Dendritic cell treated with granulocyte-macrophage colony-stimulating factor and Interleukin-4, amounts not matched to agents 40 ng/mL and 50 ng/mL, for 4 days (primary cell): ENCODE measurements around the gene WDR13.
"Not testable (repeated sequence)": the region's sequence is repeated elsewhere in the genome, so short reads cannot be mapped to it uniquely, and the experiment has no call there.

Experiments used
- H3K27ac Mint-ChIP-seq: one replicate; pipeline ENCODE4 v1.8.0; 2022; ENCODE audit warnings: mild to moderate bottlenecking, mixed read lengths
- H3K27me3 Mint-ChIP-seq: one replicate; pipeline ENCODE4 v1.8.0; 2022; ENCODE audit warnings: mild to moderate bottlenecking, mixed read lengths
- H3K36me3 Mint-ChIP-seq: one replicate; pipeline ENCODE4 v1.8.0; 2022; ENCODE audit warnings: low read depth, mixed read lengths
- H3K4me1 Mint-ChIP-seq: one replicate; pipeline ENCODE4 v1.8.0; 2022; ENCODE audit warnings: low read depth, mixed read lengths
- H3K4me3 Mint-ChIP-seq: one replicate; pipeline ENCODE4 v1.8.0; 2022; ENCODE audit warnings: mild to moderate bottlenecking, moderate library complexity, mixed read lengths
- H3K9me3 Mint-ChIP-seq: one replicate; pipeline ENCODE4 v1.8.0; 2022; ENCODE audit warnings: mixed read lengths
- intact Hi-C: fragments of 100-400 bp; cut with micrococcal nuclease; formaldehyde crosslinking; loops from one replicate; pipeline ENCODE4 v1.15.0; 2022

The WDR13 gene

DNA sequence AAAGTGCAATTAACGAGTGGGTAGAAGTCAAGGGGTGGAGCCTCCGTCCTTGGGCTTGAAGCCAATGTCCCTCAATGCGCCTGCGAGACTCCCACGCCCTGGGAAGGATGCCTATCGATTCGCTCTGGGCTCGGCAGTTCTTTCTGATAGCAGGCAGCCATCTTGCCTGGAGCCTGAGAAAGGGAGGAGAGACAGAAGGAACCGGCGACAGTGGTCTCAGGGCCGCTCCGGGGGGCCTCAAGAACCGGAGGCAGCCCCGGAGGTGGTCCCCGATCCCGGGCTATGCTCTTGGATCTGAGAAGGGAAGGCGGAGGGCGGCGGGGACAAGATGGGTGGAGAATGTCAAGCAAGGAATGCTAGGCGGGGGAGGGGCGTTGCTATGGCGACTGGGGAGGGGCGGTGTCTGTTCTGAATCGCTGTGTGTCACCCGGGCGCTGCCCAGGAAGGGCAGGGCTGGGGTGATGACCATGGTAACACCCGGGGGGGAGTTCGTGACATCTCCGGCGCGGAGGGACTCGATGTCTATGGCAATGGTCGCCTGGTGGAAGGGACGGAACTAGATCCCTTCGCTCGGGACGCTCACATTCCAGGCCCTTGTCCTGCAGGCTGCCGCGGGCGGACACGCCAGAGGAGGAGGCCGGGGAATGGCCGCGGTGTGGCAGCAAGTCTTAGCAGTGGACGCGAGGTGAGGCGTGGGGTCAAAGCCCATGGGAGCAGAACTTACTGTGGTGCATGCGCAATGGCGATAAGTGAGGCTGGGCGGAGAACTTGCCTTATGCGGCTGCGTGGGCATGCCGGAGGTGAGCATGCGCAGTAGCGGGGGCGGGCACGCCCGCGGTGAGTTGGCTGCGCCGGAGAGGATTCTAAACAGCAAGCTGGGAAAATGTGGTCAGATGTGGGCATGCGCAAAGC is at the start of gene WDR13:
Gene WDR13, plus strand, starts transcription at position 140 of the 912 bp plus-strand sequence. Its CDS starts 505 bp downstream, at position 645.
- intact Hi-C loops: loop anchor here (2.0 kb wide), 1 partner anchor 59 kb away; the partner anchor contains the start of gene TBC1D25
- Mint-ChIP-seq H3K4me1 (peaks cover 10% of the 10 kb centered on the region), H3K27me3 (no peaks in the 10 kb centered on the region), H3K36me3 (peaks cover 55% of the 10 kb centered on the region), H3K27ac (peak within 1 kb of the TSS; percentile 98), H3K4me3 (peak within 1 kb of the TSS; percentile 87), H3K9me3 (no peaks in the 10 kb centered on the region)

DNA sequence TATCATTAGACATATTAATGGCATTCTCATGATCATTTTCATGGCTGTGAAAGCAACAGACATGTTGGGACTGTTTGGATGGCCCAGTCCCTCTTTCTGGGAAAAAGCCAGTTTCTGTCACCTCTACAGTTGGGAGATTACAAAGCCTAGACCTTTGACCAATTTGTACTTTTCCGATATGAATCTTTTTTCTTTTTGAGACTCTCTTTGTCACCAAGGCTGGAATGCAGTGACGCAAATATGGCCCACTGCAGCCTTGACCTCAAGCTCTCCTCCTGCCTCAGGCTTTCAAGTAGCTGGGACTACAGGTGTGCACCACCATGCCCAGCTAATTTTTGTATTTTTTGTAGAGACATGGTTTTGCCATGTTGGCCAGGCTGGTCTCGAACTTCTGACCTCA is 48.4 kb upstream of the WDR13 start:
- intact Hi-C loops: no loop called here
- H3K4me1 Mint-ChIP-seq: no peaks in the 10 kb centered on the region
- no peak overlapping the region for H3K4me3 Mint-ChIP-seq
- H3K27me3 Mint-ChIP-seq: no peaks in the 10 kb centered on the region
- H3K9me3 Mint-ChIP-seq: no peaks in the 10 kb centered on the region
- peaks cover 78% of the 10 kb centered on the region for H3K36me3 Mint-ChIP-seq
- no peak overlapping the region for H3K27ac Mint-ChIP-seq

GRCh38 chrX:48555731-48556325 is 41.5 kb upstream of the WDR13 start:
- H3K36me3 Mint-ChIP-seq: peaks cover 80% of the 10 kb centered on the region
- intact Hi-C loops, H3K9me3 Mint-ChIP-seq, H3K27ac Mint-ChIP-seq, H3K4me1 Mint-ChIP-seq, H3K27me3 Mint-ChIP-seq, H3K4me3 Mint-ChIP-seq: not testable (repeated sequence)

GRCh38 chrX:48558271-48558670 is 39.0 kb upstream of the WDR13 start:
- H3K9me3 Mint-ChIP-seq: no peaks in the 10 kb centered on the region
- H3K27ac Mint-ChIP-seq: no peak overlapping the region
- intact Hi-C loops: no loop called here
- H3K27me3 Mint-ChIP-seq: no peaks in the 10 kb centered on the region
- H3K4me1 Mint-ChIP-seq: no peaks in the 10 kb centered on the region
- no peak overlapping the region for H3K4me3 Mint-ChIP-seq
- H3K36me3 Mint-ChIP-seq: peaks cover 80% of the 10 kb centered on the region

DNA sequence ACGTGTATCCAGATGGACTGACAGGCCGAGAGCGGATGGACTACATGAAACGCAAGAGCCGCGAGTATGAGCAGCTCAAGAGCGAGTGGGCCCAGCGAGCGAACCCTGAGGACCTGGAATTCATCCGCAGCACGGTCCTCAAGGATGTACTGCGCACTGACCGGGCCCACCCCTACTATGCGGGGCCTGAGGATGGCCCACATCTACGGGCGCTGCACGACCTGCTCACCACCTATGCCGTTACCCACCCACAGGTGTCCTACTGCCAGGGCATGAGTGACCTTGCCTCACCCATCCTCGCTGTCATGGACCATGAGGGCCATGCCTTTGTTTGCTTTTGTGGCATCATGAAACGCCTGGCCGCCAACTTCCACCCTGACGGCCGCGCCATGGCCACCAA is 37.7 kb upstream of the WDR13 start:
- Mint-ChIP-seq H3K4me3 (no peak overlapping the region), H3K4me1 (no peaks in the 10 kb centered on the region), H3K36me3 (peaks cover 88% of the 10 kb centered on the region), H3K27ac (no peak overlapping the region), H3K9me3 (no peaks in the 10 kb centered on the region), H3K27me3 (no peaks in the 10 kb centered on the region)
- intact Hi-C loops: no loop called here

GRCh38 chrX:48560056-48560455 is 37.2 kb upstream of the WDR13 start:
- Mint-ChIP-seq H3K27ac (no peak overlapping the region), H3K4me1 (no peaks in the 10 kb centered on the region), H3K4me3 (no peak overlapping the region), H3K36me3 (peaks cover 84% of the 10 kb centered on the region), H3K9me3 (no peaks in the 10 kb centered on the region), H3K27me3 (no peaks in the 10 kb centered on the region)
- intact Hi-C loops: no loop called here

DNA sequence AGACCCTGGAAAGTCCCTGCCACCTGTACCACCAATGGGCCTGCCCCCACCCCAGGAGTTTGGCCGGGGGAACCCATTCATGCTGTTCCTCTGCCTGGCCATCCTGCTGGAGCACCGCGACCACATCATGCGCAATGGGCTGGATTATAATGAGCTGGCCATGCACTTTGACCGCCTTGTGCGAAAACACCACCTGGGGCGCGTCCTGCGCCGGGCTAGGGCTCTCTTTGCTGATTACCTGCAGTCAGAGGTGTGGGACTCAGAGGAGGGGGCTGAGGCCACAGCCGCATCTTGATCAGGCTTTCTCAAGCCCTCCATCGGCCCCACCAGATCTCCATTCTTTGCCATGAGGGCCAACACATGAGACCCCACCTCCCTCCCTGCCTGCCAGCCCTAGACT is 36.6 kb upstream of the WDR13 start:
- H3K4me3 Mint-ChIP-seq: no peak overlapping the region
- peaks cover 78% of the 10 kb centered on the region for H3K36me3 Mint-ChIP-seq

DNA sequence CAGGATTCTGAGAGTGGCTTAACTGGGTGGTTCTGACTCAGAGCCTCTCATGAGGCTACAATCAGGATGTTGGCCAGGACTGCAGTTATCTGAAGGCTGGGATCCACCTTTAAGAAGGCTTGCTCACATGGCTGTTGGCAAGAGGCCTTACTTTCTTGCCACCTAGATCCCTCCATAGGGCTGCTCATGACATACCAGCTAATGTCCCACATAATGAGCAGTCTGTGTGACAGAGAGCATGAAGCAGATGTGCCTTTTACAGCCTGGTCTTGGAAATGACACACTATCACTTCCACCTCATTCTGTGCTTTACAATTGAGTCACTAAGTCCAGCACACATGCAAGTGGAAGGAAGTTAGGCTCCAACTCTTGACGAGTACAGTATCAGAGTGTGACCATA is 27.3 kb upstream of the WDR13 start:
- Mint-ChIP-seq H3K27me3 (no peaks in the 10 kb centered on the region), H3K9me3 (no peaks in the 10 kb centered on the region), H3K4me3 (no peak overlapping the region), H3K27ac (no peak overlapping the region), H3K36me3 (peaks cover 15% of the 10 kb centered on the region), H3K4me1 (peaks cover 7% of the 10 kb centered on the region)
- intact Hi-C loops: loop anchor here (10.0 kb wide), 1 partner anchor 1335 kb away; the partner anchor contains the start of gene USP11

More for the DNA sequence above, 36.6 kb upstream of the WDR13 start:
- intact Hi-C loops: no loop called here
- H3K27me3 Mint-ChIP-seq: no peaks in the 10 kb centered on the region
- no peaks in the 10 kb centered on the region for H3K4me1 Mint-ChIP-seq
- no peaks in the 10 kb centered on the region for H3K9me3 Mint-ChIP-seq
- no peak overlapping the region for H3K27ac Mint-ChIP-seq

- peaks cover 53% of the 10 kb centered on the region for H3K36me3 Mint-ChIP-seq
- H3K27ac Mint-ChIP-seq: peak overlapping the region; percentile 100
- peak overlapping the region; percentile 79 for H3K4me3 Mint-ChIP-seq
- H3K27me3 Mint-ChIP-seq: no peaks in the 10 kb centered on the region
- H3K4me1 Mint-ChIP-seq: peaks cover 21% of the 10 kb centered on the region
- intact Hi-C loops: loop anchor here (1.0 to 10.0 kb wide), 2 partner anchors 34 to 1339 kb away; partner anchors contain the start of genes TBC1D25 and USP11
- H3K9me3 Mint-ChIP-seq: no peaks in the 10 kb centered on the region
Observed at GRCh38 chrX:48573690-48574269, 23.5 kb upstream of the WDR13 start.

DNA sequence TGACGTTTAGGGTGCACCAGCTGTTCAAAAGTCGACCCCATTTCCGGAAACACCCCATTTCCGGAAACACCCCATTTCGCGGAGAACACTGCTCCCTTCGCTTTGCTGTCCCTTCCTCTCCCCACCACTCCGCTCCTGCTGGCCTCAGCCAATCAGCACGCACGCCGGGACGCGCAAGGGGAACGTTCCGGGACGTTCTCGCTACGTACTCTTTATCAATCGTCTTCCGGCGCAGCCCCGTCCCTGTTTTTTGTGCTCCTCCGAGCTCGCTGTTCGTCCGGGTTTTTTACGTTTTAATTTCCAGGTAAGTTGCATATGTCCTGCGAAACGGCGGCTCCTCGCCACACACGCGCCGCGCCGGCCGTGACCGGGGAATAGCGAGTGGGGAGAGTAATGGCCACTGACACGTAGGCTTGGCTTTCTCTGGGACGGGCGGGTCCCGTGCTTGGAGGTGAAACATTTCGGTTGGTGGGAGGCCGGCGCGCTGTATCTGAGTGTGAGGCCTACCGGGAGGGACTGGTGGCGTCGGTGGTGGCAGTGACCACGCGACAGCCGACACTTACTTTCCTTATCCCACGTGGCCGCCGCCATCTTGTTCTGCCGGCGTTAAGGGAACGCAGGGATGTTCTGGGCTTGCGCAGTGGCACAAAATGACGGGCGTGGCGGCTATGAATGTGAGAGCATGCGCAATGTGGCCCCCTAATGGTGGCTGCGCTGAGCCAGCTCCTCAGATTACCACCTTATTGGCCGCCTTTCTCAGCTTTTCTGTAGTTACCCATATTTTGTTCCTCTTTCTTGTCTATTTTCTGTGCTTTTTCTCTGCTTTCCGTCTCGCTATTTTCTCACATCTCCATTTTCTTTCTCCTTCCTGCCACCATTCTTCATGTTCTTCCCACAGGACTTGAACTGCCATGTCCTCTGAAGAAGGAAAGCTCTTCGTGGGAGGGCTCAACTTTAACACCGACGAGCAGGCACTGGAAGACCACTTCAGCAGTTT is 22.7 kb upstream of the WDR13 start, which contains the start of gene RBM3:
Gene RBM3, plus strand, starts transcription at position 215 of the 997 bp plus-strand sequence. Its CDS starts 697 bp downstream, at position 912.
- no peaks in the 10 kb centered on the region for H3K9me3 Mint-ChIP-seq
- H3K36me3 Mint-ChIP-seq: peaks cover 61% of the 10 kb centered on the region
- H3K4me1 Mint-ChIP-seq: peaks cover 25% of the 10 kb centered on the region
- intact Hi-C loops: loop anchor here (1.0 to 10.0 kb wide), 2 partner anchors 35 to 1340 kb away; partner anchors contain the start of genes TBC1D25 and USP11
- H3K27ac Mint-ChIP-seq: peak within 1 kb of the TSS; percentile 100
- peak within 1 kb of the TSS; percentile 79 for H3K4me3 Mint-ChIP-seq
- H3K27me3 Mint-ChIP-seq: no peaks in the 10 kb centered on the region

DNA sequence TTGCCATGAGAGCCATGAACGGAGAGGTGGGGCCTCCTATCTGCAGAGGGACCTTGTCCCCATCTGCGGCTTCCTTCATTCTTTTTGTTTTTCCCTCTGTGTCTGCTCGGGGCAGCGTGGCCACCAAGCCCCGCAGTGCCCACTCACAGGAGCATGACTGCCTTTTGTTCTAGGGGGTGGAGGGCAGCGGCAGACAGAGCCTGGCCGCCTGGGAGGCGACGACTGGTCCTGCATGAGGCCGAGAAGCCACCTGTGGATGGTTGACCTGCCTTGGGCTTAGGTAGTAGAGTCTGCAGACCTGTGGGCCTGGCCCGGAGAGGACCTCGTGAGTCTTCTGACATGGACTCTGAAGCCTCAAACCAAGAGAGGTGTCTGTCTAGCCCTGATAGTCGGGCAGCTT is 21.6 kb upstream of the WDR13 start:
- no peaks in the 10 kb centered on the region for H3K27me3 Mint-ChIP-seq
- H3K4me3 Mint-ChIP-seq: peak overlapping the region; percentile 79
- intact Hi-C loops: loop anchor here (10.0 kb wide), 1 partner anchor 1341 kb away; the partner anchor contains the start of gene USP11
- peaks cover 68% of the 10 kb centered on the region for H3K36me3 Mint-ChIP-seq
- peak overlapping the region; percentile 100 for H3K27ac Mint-ChIP-seq
- H3K9me3 Mint-ChIP-seq: no peaks in the 10 kb centered on the region
- H3K4me1 Mint-ChIP-seq: peaks cover 25% of the 10 kb centered on the region

GRCh38 chrX:48576108-48576507 is 21.2 kb upstream of the WDR13 start:
- peaks cover 25% of the 10 kb centered on the region for H3K4me1 Mint-ChIP-seq
- H3K36me3 Mint-ChIP-seq: peaks cover 68% of the 10 kb centered on the region
- intact Hi-C loops: loop anchor here (10.0 kb wide), 1 partner anchor 1341 kb away; the partner anchor contains the start of gene USP11

More at GRCh38 chrX:48576108-48576507, 21.2 kb upstream of the WDR13 start:
- Mint-ChIP-seq H3K4me3 (peak overlapping the region; percentile 79), H3K27ac (peak overlapping the region; percentile 100), H3K27me3 (no peaks in the 10 kb centered on the region), H3K9me3 (no peaks in the 10 kb centered on the region)
